DMS53 (cell line): Measurements from ENCODE around the gene PGAP3.

Source experiments
- DNase-seq: peaks from one replicate; lab custom pipeline; 2025; lab: John Stamatoyannopoulos, UW

The PGAP3 gene

GRCh38 chr17:39639043-39639442, 48.8 kb downstream of the PGAP3 start:
- DNase-seq, result no peak

- DNase-seq, result no peak
Measured at GRCh38 chr17:39638317-39638716, 49.5 kb downstream of the PGAP3 start.

DNA sequence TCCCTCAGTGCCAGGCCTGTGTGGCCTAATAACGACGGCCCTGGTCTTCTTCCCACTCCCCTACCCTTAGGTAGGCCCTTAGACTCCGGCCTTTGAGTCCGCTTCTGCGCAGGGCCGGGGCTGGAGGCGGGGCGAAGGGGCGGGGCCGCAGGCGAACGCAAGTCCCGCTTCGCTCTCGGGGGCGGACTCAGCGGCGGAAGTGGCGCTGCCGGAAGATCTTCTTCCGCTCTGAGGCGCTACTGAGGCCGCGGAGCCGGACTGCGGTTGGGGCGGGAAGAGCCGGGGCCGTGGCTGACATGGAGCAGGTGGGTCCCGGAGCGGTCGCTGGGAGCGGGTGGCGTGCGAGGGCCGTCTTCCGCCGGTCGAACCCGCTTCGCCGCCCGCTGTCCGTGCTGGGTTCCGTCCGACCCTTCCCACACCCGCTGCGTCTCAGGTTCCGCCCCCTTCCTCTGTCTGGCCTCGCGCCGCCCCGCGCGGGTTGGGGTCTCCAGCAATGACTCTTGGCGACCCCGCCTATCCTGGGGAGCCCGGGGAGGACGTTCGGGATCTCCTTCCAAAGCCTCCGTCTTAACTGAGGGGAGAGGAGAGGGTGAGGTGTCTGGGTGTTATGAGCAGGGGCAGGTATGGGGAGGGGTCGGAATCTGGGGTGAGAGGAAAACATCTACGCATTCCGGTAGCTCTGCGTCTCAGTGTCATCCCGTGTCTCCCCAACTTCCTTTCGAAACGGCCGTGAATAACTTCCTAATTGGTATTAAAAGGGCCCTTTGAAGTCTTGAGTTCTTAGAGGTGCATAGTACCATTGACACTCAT, 50.7 kb downstream of the PGAP3 start, which contains the start of gene STARD3:
STARD3 (plus strand) TSS at position 218 of the 810 bp plus-strand sequence. CDS start 16,388 bp downstream, outside the sequence.
- DNase-seq, result peak; percentile 92

GRCh38 chr17:39636587-39636926, 51.3 kb downstream of the PGAP3 start:
- DNase-seq, result no peak

DNA sequence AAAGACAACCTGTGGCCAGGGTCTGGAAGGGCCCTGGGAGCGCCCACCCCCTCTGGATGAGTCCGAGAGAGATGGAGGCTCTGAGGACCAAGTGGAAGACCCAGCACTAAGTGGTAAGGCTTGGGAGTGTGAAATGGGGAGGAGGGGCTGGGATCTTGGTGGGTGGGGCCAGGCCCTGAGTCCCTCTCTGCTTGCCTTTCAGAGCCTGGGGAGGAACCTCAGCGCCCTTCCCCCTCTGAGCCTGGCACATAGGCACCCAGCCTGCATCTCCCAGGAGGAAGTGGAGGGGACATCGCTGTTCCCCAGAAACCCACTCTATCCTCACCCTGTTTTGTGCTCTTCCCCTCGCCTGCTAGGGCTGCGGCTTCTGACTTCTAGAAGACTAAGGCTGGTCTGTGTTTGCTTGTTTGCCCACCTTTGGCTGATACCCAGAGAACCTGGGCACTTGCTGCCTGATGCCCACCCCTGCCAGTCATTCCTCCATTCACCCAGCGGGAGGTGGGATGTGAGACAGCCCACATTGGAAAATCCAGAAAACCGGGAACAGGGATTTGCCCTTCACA, 52.2 kb downstream of the PGAP3 start:
- DNase-seq, result no peak

GRCh38 chr17:39634384-39634871, 53.4 kb downstream of the PGAP3 start:
- DNase-seq, result peak; percentile 73

DNA sequence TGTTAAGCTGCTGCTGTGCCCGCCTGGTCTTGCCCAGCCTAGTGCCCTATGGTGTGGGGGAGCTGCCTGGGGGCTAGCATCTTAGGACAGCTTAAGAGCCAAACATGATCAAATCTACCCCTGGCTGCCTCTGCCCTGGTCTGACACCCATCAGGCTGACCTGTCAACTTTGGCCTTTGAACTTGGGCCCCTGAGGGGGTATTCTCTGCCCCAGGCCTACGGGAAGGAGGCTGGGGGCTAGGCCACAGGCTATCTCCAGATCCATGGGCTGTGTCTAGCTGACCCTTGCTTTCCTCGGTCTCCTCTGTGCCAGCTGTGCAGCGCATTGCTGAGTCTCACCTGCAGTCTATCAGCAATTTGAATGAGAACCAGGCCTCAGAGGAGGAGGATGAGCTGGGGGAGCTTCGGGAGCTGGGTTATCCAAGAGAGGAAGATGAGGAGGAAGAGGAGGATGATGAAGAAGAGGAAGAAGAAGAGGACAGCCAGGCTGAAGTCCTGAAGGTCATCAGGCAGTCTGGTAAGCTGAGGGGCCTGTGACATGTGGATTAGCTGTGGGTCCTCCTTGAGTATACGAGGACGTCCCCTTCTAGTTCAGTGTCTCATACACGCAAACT, 54.2 kb downstream of the PGAP3 start:
- DNase-seq, result no peak

- DNase-seq, result peak; percentile 22
Measured at GRCh38 chr17:39632153-39632941, 55.5 kb downstream of the PGAP3 start.

- DNase-seq, result no peak
Measured at GRCh38 chr17:39631403-39631802, 56.5 kb downstream of the PGAP3 start.

DNA sequence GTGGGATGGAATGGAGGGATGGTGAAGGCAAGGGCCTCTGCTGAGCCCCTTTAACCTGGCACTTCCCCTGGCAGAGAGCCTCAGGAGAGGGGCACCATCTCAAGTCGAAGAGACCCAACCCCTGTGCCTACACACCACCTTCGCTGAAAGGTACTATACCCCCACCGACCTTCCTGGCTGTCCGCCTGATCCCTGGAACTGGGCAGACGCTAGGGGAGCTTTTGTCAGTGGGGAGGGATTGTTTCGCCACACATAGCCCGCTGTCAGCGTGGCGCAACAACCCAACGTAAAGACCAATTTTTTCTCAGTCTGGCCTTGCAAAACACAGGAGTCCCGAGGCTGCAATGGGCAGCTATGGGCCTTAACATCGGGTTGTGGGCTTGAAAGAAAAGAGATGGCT, 58.0 kb downstream of the PGAP3 start:
- DNase-seq, result no peak

DNA sequence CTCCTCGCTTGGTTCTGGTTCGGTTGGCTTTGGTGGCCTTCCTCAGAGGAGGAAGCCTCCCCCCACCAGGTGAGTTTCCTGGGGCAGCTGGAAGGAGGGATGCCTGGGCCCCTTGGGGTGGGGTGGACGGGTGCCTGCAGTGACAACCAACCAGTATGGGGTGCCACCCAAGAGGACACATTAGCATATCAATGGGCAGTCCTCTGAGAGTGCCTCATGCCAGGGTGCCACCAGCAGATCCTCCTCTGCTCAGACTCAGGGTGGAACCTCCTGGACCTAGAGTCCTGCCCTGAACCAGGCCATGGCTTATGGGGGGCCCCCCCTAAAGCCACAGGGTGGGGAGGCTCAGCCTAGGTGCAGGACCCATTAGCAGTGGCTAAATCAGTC, 58.4 kb downstream of the PGAP3 start:
- DNase-seq, result no peak

DNA sequence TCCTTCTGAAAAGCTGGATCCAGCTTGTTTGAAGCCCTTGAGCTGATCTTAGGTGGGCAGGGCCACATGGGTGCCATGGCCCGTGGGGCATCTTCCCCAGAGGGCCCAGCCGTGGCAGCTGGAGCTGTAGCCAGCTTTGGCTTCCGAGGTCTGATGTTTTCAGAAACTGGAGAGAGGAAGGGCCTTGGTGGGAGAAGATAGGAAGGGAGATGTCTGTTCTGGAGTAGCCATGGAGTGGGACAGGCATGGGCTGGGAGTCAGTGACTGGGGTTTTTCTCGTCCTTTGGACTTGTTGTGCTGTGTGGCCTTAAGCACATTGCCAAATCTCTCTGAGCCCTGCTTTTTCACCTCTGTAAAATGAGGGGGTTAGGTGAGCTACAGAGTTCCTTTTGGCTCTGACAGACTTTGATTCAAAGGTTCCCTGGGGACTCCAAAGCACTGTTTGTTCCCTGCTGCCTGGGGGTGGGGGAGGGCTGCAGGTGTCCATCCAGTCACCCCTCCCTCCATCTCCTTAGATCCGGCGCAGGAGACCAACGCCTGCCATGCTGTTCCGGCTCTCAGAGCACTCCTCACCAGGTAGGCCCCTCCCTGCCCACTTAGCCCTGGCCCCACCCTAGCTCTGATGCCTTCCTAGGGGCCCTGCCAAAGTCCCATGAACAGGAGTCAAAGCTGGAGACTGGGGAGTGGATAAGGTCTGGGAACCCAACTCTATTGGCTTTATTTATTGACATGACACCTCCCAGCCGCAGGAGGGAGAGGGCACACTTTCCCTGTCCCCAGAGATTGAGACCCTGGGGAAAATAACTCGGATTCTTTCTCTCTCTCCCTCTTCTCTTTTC, 59.0 kb downstream of the PGAP3 start:
- DNase-seq, result peak; percentile 7

- DNase-seq, result no peak
Measured at GRCh38 chr17:39627712-39628516, 59.9 kb downstream of the PGAP3 start.

- no peak for DNase-seq
Measured at GRCh38 chr17:39627047-39627711, 60.7 kb downstream of the PGAP3 start.

- DNase-seq, result no peak
Measured at GRCh38 chr17:39626171-39627046, 61.4 kb downstream of the PGAP3 start, which contains the start of gene PPP1R1B. Gene PPP1R1B, plus strand, starts transcription at chr17:39626952. Its CDS starts 441 bp downstream, at chr17:39627393.

DNA sequence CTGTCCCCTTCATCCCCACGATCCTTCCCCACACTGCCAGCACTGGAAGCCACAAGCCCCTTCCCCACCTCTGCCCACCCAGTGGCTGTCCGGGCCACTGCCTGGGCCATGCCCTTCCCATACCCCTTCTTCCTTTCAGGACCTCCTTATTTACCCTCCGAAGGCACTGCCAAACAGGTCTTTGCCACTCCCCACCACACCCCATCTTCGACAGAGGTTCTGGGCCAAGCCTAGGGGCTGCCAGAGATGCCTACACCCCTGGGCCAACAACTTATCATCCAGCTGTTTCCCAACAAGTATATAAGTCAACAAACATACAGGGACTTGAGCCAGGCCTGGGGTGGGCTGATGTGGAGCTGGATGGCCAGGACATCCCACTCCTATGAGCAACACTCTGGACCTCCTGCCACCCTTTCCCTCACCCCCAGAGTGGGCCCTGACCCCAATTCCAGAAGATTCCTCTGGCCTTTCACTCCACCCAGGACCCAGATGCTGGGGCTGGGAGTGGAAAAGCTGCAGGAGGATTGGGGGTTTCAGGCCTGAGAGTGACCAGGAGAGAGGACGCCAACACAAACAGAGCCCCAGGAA, 62.6 kb downstream of the PGAP3 start:
- no peak for DNase-seq

- DNase-seq, result no peak
Measured at GRCh38 chr17:39624313-39624712, 63.5 kb downstream of the PGAP3 start.

GRCh38 chr17:39623356-39623950, 64.4 kb downstream of the PGAP3 start:
- peak; percentile 86 for DNase-seq
